ENCODE measurements around the gene PPM1G.
"Not testable (repeated sequence)": the region's sequence is repeated elsewhere in the genome, so short reads cannot be mapped to it uniquely, and the experiment has no call there.

PPM1G gene

DNA sequence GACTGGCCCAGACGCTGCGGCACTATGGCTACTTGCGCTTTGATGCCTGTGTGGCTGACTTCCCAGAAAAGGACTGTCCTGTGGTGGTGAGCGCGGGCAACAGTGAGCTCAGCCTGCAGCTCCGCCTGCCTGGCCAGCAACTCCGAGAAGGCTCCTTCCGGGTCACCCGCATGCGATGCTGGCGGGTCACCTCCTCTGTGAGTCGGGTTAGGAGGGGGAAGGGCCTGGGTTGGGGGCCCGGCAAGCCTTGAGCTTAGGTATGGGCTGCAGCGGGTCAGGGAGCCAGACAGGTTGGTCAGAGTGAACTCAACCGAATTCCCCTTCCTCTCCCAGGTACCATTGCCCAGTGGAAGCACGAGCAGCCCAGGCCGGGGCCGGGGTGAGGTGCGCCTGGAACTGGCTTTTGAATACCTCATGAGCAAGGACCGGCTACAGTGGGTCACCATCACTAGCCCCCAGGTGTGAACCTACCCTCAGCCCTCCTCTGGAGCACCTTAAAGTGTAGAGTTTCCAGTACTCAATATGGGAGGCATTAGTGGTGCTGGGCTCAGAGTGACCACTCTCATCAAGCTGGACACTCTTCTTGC is 33.8 kb downstream of the PPM1G start:
- DNase-seq: no peak

DNA sequence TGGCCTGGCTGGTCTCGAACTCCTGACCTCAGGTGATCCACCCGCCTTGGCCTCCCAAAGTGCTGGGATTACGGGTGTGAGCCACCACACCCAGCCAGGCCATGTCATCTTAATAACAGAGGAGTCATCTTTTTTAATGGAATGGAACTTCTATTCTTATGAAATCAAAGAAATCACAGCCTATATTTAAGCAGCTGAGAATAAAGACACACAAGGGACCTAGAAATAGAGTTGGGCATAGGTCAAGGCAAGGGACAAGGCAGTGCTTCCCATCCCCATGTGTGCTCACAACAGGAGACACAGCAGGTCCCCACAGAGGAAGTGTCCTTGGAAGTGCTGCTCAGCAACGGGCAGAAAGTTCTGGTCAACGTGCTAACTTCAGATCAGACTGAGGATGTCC is 35.8 kb downstream of the PPM1G start:
- no peak for DNase-seq

DNA sequence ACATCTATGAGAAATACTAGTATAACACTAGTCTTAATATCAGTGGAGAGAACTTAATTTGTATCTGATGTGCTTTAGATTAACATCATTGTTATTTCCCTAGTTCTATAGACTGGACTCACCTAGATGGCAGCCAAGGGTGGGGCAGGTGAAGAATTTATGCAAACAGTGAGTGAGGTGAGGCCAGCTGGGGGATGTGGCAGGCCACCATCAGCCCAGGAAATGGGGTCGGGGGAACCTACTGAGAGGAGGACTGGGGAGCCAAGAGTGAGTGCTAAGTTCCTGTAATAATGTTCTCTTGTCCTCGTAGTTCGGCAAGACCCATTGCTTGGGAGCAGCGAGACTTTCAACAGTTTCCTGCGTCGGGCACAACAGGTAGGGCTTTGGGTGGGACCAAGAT is 36.5 kb downstream of the PPM1G start:
- no peak for DNase-seq

DNA sequence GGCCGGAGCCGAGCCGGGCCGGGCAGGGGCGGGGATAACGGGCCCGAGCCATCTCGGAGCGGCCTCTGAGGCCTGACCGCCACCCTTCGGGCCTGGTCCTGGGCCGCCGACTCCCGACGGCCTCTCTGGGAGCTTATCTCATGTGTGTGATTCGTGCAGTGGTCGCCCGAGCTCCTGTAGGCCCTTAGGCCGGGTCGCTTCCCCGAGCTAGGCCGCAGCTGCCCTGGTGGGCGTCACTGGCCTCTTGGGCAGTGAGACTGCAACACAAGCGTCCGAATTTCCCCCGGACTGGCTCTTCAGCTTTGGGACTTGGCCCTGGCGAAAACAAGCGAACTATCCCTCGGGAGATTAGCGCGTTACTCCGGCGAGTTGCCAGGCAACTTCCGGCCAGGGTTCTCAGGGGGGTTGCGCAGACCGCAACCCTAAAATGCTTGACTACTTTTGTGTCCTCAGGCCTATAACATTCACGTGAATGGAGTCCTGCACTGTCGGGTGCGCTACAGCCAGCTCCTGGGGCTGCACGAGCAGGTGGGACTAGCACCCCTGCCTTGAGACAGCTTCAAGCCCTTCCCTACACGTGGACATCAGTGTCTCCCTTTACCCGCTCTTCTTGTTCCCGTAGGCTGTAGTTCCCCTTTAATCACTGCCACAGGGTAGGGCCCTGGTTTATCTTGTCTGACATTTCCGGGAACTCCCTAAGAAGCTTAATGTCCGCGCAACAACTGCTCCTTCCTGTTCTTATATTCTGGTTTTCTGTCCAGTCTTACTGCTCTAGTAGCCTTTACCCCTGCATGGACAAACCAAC is 38.4 kb downstream of the PPM1G start:
- peak; percentile 32 to 48 for DNase-seq

DNA sequence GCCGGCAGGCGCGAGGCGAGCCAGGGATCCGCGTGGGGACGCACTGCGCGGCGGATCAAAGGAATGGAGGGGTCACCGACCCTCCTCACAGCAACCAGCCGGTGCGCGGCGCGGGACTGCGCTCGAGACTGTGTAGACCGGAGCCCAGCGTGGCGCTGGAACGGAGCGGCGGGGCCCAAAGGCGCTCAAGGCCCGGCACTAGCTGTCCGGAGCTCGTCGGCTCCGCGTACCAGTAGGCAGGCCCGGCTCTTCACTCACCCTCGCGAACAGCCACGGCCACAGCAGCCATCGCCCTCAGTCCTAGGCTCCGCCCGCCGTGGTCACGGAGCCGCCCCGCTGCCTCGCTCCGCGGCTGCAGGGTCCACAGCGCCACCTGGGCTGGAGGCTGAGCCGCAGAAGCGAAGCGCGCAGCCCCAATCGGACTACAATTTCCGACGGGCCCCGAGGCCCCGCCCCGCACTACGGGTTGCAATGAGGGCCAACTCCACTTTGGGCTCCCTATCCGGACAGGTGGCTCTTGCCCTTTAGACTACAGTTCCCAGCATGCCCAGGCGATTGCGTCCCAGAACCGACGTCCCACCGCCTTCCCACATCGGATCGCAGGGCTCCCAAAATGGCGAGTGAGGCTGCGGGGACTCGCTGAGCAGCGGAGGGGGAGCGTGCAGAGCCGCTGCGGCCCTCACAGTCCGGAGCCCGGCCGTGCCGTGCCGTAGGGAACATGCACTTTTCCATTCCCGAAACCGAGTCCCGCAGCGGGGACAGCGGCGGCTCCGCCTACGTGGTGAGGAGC is 39.2 kb downstream of the PPM1G start, which contains the start of the genes EIF2B4 and SNX17:
Gene EIF2B4 (minus strand): TSS at position 313 of the 790 bp plus-strand sequence. CDS start 24 bp downstream, at position 289.
Gene SNX17 (plus strand): TSS at position 591 of the 790 bp plus-strand sequence. CDS start 128 bp downstream, at position 719.
- DNase-seq: peak; percentile 93 to 98

DNA sequence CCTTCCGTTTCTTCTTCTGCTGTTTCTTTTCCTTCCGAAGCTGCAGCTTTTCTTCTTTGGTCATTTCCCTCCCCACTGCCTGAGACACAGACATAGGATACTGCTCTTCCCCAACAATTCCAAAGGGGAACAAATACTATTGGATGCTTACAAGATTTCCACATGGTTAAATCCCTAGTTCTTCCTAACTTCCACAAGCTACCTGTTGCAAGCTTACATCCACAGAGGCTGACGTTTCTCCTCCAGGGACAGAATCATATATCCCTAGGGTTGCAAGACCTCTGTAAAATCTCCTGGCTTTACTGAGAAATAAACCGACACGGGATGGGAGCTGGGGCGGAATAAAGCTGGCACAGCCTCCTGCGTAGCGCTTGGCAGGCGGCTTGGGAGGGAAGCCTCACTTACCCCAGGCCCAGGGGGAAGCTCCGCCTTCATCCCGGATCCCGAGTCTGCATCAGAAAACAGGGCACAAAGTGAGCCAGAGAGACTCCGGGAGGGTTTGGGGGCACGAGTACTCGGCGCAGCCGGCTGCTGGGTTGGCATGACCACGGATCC is 39.8 kb downstream of the PPM1G start:
- no peak for DNase-seq

DNA sequence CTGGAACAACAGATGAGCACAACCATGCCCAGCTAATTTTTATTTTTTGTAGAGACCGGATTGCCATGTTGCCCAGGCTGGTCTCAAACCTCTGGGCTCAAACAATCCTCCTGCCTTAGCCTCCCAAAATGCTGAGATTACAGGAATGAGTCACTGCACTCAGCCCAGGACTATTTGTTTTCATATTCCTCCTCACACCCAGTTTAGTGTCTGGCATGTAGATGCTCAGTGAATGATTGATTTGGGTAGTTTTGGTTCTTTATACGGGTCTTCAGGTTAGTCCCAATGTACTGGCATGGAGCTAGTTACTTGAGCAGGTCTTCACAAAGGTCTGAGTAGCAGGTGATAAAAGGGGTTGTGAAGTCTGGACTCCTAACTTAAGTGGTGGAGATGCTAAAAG is 45.5 kb downstream of the PPM1G start:
- no peak for DNase-seq

DNA sequence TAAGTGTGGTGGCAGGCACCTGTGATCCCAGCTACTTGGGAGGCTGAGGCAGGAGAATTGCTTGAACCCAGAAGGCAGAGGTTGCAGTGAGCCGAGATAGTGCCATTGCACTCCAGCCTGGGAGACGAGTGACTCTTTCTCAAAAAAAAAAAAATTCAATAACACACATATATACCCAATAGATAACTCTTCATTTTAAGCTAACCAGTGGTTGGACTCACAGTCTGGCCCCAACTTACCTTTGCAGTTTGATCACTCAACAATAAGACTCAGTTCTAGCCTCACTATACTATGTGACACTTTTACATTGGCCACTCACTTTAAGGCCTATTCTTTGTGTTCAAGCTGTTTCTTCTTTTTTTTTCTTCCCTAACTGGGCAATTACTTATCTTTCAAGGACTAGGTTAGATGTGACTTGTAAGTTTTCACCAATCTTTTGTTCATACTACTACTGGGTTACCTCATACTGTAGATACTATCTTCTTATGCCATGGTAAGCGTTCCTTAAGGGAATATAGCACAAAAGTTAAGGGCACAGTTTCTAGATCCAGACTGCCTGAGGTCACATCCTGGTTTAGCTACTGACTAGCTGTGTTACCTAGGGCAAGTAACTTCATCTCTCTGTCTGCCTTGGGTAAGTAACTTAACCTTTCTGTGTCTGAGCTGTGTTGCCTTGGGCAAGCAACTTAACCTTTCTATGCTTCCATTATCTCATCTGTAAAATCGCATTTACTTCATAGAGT is 46.5 kb downstream of the PPM1G start:
- DNase-seq: no peak

DNA sequence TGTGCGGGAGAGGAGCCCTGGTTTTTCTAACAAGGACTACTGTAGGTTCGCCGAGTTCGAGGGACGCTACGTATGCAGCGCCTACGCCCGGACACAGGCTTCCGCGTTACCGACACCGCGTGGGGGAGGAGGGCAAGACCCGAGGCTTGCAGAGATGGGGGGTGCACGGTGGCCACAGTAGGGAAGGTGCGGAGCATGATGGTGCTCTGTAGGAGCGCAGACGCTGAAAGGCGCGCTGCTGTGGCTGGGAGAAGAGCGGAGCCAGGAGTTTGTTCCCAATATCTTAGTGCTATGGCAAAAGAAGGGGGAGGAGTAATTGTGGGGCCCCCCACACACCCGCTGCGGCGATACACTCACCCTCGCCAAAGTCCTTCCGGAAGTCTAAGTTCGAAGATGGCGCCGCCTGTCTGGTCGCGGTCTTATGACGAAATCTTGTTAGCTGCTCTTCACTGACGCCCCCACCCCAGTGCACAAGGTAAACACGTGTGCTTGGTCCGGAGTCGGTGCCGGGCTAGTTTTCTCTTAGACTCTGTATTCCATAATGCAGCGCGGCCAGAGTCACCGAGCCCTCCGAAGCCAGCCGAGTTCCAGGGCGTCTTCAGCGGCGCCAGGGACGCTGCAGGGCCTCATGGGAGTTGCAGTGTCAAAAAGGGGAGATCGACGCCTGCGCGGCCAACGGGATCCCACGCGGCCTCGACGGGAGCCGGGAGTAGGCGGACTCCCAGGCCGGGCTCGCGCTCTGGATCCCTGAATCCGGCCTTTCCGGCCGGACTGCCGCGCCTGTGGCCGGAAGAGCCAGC is 52.8 kb downstream of the PPM1G start, which contains the start of gene GTF3C2:
Gene GTF3C2 (minus strand): TSS at position 383 of the 800 bp plus-strand sequence. CDS start 13,210 bp downstream, outside the sequence.
- DNase-seq: peak; percentile 89 to 97

DNA sequence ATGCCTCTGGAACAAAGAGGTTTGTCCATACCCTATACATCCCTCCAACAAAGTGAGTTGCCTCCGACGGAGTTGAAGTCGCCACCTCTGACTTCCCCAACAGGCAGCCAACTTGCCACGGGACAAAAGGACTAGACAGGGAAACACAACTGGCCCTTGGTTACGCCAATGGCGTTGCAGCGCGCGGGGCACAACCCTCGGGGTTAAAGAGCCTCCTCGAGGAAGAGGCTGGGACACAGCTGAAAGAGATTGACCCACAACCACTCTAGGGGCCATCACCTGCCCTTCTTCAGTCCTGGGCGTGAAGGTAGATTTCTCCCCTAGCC is 53.4 kb downstream of the PPM1G start:
- peak; percentile 56 to 89 for DNase-seq

DNA sequence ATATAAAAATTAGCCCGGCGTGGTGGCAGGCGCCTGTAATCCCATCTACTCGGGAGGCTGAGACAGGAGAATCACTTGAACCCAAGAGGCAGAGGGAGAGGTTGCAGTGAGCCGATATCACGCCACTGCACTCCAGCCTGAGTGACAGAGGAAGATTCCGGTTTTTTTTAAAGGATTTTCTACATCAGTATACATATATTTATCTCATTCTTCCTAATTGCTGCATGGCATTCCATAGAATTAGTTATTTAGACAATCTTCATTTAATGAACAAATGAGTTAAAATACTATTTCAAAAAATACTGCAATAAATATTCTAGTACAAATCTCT is 54.8 kb downstream of the PPM1G start:
- DNase-seq: no peak

DNA sequence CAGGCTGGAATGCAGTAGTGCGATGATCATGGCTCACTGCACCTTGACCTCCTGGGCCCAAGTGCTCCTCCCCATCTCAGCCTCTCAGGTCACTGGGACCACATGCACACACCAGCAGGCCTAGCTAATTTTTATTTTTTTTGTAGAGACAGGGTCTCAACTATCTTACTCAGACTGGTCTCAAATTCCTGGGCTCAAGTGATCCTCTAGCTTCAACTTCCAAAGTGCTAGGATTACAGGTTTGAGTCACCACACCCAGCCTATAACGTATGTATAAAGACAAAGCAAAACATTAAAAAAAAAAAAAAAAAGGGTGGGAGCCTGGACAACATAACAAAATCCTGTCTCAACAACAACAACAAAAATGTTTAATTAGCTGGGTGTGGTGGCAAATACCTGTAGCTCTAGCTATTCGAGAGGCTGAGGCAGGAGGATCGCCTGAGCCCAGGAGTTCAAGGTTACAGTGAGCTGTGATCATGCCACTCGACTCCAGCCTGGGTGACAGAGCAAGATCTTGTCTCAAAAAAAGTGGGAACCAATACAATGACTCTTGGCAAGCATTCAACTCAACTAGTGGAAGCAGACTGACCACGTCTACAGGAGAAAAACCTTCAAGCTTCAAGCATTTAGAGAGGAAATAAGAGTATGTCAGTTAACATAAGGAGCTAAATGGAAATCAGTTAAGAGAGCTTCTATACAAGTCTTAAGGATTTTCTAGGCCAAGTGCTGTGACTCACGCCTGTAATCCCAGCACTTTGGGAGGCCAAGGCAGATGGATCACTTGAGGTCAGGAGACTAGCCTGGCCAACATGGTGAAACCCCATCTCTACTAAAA is 55.4 kb downstream of the PPM1G start:
- DNase-seq: no peak

DNA sequence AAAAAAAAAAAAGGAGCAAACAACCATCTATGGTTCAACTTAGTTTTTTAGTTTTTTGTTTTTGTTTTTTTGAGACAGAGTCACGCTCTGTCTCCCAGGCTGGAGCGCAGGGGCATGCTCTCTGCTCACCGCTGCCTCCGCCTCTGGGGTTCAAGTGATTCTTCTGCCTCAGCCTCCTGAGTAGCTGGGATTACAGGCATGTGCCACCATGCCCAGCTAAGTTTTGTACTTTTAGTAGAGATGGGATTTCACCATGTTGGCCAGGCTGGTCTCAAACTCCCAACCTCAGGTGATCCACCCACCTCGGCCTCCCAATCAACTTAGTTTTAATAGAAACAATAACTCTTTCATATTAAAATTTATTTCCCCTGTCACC is 56.0 kb downstream of the PPM1G start:
- not testable (repeated sequence) for DNase-seq

DNA sequence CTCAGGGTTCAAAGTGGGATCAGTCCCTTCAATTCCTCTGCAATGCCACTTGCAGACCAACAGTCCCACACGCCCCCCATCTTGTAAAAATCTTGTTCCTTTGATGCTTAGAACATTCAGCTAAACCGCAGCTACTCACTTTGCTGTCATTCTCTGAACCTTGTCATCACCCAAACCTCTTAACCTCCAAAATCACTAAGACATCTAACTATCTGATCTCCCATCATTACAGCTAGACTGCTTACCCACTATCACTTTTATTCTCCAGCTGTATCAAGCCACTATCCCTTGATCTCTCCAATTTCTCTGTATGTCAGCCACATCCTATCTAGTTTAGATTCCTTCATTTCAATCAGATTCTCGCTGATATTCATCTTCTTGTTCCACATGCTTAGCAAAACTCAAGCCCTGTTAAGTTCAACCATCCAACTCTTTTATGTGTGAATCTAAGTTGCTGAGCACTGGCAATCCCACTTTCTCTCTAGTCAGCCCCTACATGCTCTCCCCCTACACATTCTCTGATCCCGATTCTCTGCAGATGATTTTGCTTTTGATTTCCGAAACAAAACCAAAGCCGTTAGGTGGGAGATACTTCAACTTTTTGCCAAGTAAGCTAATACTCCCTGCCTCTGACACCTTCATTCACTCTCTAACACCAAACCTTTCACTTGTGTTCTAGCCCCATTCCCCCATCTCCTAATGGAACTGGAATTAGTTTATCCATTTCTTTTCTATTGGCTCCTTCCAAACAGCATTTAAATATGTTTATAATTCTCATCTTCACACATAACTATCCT is 57.4 kb downstream of the PPM1G start:
- DNase-seq: no peak

DNA sequence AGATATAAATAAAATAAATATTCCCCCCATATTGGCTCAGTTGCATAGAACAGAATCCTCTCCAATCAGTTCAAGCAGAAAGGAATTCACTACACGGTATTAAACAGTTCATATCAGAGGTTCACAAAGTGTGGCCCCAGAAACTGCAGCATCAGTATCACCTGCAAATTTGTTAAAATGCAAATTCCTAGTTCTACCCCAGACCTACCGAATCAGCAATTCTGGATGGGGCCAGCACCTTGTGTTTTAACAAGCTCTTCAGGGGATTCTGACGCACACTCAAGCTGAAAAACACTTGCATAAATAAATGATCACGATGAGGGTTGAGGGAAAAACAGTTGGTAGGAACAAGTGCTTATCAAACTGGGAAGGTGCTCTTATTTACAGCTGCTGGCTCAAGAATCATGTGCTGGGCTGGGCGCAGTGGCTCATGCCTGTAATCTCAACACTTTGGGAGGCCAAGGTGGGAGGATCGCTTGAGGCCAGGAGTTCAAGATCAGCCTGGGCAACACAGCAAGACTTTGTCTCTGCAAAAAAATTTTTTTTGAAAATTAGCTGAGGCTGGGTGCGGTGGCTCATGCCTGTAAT is 59.2 kb downstream of the PPM1G start:
- no peak for DNase-seq

DNA sequence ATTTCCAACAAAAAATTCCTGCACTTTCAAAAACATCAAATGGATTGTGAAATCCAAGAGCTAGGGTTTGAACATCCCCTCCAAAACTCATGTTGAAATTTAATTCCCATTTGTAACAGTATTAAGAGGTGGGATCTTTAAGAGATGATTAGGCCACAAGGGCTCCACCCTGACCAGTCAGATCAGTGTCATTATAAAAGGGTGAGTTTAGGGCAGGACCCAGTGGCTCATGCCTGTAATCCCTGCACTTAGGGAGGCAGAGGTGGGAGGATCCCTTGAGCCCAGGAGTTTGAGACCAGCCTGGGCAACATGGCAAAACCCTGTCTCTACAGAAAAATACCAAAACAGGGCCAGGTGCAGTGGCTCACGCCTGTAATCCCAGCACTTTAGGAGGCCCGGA is 61.8 kb downstream of the PPM1G start:
- no peak for DNase-seq

DNA sequence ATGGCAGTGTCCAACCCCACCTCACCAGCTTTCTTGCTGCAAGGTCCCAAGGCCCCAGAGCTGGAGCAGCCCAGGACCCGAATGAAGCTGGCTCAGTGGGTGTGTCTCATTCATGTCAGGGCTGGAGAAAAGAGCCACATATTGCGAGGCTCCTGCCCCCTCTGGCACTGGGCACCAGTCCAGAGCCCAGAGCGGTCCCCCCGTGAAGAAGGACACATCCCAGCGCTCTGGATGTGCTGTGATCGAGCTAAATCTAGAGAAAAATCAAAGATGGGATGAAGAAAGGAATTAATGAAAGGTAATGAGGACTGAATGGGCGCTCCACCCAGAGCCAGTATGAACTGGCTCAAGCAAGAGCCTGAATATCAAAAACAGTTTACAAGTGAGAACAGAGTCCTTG is 73.2 kb downstream of the PPM1G start:
- no peak for DNase-seq

DNA sequence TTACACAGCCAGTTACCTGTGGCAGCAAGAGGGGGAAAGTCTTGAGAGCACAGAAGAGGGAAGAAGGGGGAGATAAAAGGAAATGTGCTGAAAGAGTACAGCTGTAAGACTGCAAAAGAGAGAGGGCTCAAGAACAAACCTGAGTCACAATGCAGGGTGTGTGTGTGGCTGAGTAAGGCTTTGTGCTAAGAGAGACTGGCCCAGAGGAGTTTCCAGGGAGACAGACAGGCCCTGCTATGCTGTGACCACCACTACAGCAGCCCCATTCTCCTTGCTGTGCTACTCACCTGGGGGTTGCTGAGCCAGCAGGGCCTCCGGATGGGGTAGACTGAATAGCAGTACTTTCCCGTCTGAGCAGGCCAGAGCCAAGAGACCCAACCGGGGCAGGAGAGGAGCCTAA is 74.1 kb downstream of the PPM1G start:
- no peak for DNase-seq

All from bone marrow (tissue), 2 donors.